Neural progenitor cell (in vitro differentiated cells): ENCODE data around the gene EPN2.

Experiments used
- CTCF ChIP-seq: fragments of 200-600 bp; sonication (generic); IDR thresholded peaks from 2 replicates; pipeline ENCODE4 v1.5.1; 2017; ENCODE audit warnings: antibody characterized with exemption, mild to moderate bottlenecking
- EZH2 ChIP-seq: fragments of 200-600 bp; sonication (generic); IDR thresholded peaks from 2 replicates; pipeline ENCODE4 v1.6.1; 2017; ENCODE audit warnings: antibody characterized with exemption, mild to moderate bottlenecking, moderate library complexity
- EZH2phosphoT487 ChIP-seq: fragments of 200-600 bp; sonication (generic); IDR thresholded peaks from 2 replicates; pipeline ENCODE4 v1.6.1; 2017; ENCODE audit warnings: antibody characterized with exemption

GRCh38 chr17:19313746-19314651 is 76.8 kb downstream of the EPN2 start:
- TF ChIP-seq EZH2phosphoT487 (no peak), CTCF (no peak), EZH2 (no peak)
